Keratinocyte (primary cell): ENCODE measurements around the gene SFRP5. TPM values are rescaled to one million over a fixed set of nuclear protein-coding genes. Genes with fewer than 3 reads are reported as not detected.

Experiments used
- DNase-seq: peaks from one replicate; pipeline ENCODE4 v3.0.0-alpha.2; 2011; ENCODE audit warnings: low read depth, missing footprints, low spot score
- FAIRE-seq: peaks from 2 replicates; lab custom pipeline; 2011; peaks lifted over from hg19 to GRCh38; lab: Jason Lieb, UNC
- H2AFZ ChIP-seq: 2 replicates; pipeline ENCODE4 v1.6.0; 2012; ENCODE audit warnings: low read length, control low read depth, inconsistent platforms; ENCODE audit not compliant: control insufficient read depth
- H3K27ac ChIP-seq: 2 replicates; pipeline ENCODE4 v1.5.1; 2011; ENCODE audit warnings: low read length; ENCODE audit not compliant: control insufficient read depth, insufficient read depth
- H3K27me3 ChIP-seq: 3 replicates; pipeline ENCODE4 v1.6.0; 2011; ENCODE audit warnings: low read length; ENCODE audit not compliant: control insufficient read depth, insufficient read depth; ENCODE audit errors: extremely low read depth
- H3K36me3 ChIP-seq, 2 experiments: 2 replicates in 1 of 2; 3 replicates in 1 of 2; pipeline ENCODE4 v1.5.1; 2011; ENCODE audit warnings: low read length in 2 of 2, mild to moderate bottlenecking in 1 of 2; ENCODE audit not compliant: control insufficient read depth in 2 of 2, insufficient read depth in 2 of 2; ENCODE audit errors: extremely low read depth in 1 of 2
- H3K4me1 ChIP-seq: 3 replicates; pipeline ENCODE4 v1.5.1; 2011; ENCODE audit warnings: low read length; ENCODE audit not compliant: control insufficient read depth, insufficient read depth; ENCODE audit errors: extremely low read depth
- H3K4me2 ChIP-seq: 3 replicates; pipeline ENCODE4 v1.6.0; 2011; ENCODE audit warnings: low read depth, low read length; ENCODE audit not compliant: control insufficient read depth, insufficient read depth; ENCODE audit errors: extremely low read depth
- H3K4me3 ChIP-seq, 3 experiments: fragments of 200-600 bp in 1 of 3; sonication (generic) in 1 of 3; 2 replicates in 2 of 3; 3 replicates in 1 of 3; pipeline ENCODE4 v1.5.1; 2011 to 2016; ENCODE audit warnings: low read length in 3 of 3, mild to moderate bottlenecking in 3 of 3, control low read depth in 2 of 3, inconsistent platforms in 1 of 3, low read depth in 1 of 3, mixed read lengths in 1 of 3, mixed run types in 1 of 3, moderate library complexity in 1 of 3; ENCODE audit not compliant: control insufficient read depth in 2 of 3, insufficient read depth in 2 of 3; ENCODE audit errors: extremely low read depth in 1 of 3
- H3K79me2 ChIP-seq: 2 replicates; pipeline ENCODE4 v1.6.0; 2012; ENCODE audit warnings: low read length; ENCODE audit not compliant: control insufficient read depth, insufficient read depth
- H3K9ac ChIP-seq: 3 replicates; pipeline ENCODE4 v1.6.0; 2011; ENCODE audit warnings: low read length; ENCODE audit not compliant: control insufficient read depth, insufficient read depth; ENCODE audit errors: extremely low read depth
- H3K9me1 ChIP-seq: 3 replicates; pipeline ENCODE4 v1.6.0; 2011; ENCODE audit warnings: low read length; ENCODE audit not compliant: control insufficient read depth, insufficient read depth; ENCODE audit errors: extremely low read depth
- H3K9me3 ChIP-seq: 2 replicates; pipeline ENCODE4 v1.5.1; 2012; ENCODE audit warnings: low read depth, low read length; ENCODE audit not compliant: control insufficient read depth
- H4K20me1 ChIP-seq: 3 replicates; pipeline ENCODE4 v1.6.0; 2011; ENCODE audit warnings: low read length; ENCODE audit not compliant: control insufficient read depth, insufficient read depth; ENCODE audit errors: extremely low read depth
- CTCF ChIP-seq, 3 experiments: IDR thresholded peaks in 1 of 3; conservative IDR thresholded peaks in 1 of 3; optimal IDR thresholded peaks in 1 of 3; 2 replicates in 2 of 3; 3 replicates in 1 of 3; pipeline versions ENCODE3 to v1.5.1; 2011; ENCODE audit warnings: low read length in 3 of 3, mild to moderate bottlenecking in 3 of 3, moderate library complexity in 2 of 3, control low read depth in 1 of 3, inconsistent platforms in 1 of 3; ENCODE audit not compliant: insufficient read depth in 2 of 3; ENCODE audit errors: extremely low read depth in 1 of 3
- EZH2 ChIP-seq: IDR thresholded peaks from one replicate; pipeline ENCODE4 v1.6.1; 2012; ENCODE audit warnings: inconsistent platforms, mild to moderate bottlenecking, low read length, moderate library complexity
- dilution Hi-C: fragments of 300-500 bp; cut with MboI; formaldehyde crosslinking; loops from one replicate; pipeline ENCODE4 v1.7.0; 2020; ENCODE audit warnings: low sequenced_read_pairs; ENCODE audit not compliant: extremely low pct_ligation_motif_present
- polyA plus RNA-seq, 5 experiments: library from polyadenylated mRNA; depleted of rRNA in 3 of 5; stranded (reverse) in 3 of 5; stranded (forward) in 1 of 5; unstranded in 1 of 5; fragments of >200 nt; gene quantifications; 1 replicate in 1 of 5; 2 replicates in 3 of 5; 3 replicates in 1 of 5; pipeline versions ENCODE4 v1.2.1 to v1.2.3, GENCODE V29; 2011 to 2012; ENCODE audit warnings: missing spikeins in 2 of 5, low read depth in 1 of 5, low replicate concordance in 1 of 5

The SFRP5 gene
- polyA plus RNA-seq, 1 donor (not counting 4 experiments of a cell fraction or from before 2014, with no cell fraction given) = not detected

GRCh38 chr10:97748116-97748515, 23.7 kb downstream of the SFRP5 start:
- H2AFZ ChIP-seq = no peak overlapping the region
- no peaks in the 10 kb centered on the region for H3K4me1 ChIP-seq
- DNase-seq = no peak
- H3K36me3 ChIP-seq = peaks cover 45 to 46% of the 10 kb centered on the region in 2 experiments
- H3K4me2 ChIP-seq = no peak overlapping the region
- H3K4me3 ChIP-seq = no peak overlapping the region
- H3K9me3 ChIP-seq = no peaks in the 10 kb centered on the region
- no peaks in the 10 kb centered on the region for H3K9me1 ChIP-seq
- FAIRE-seq = no peak
- TF ChIP-seq CTCF (optimal IDR thresholded peaks at IDR 0.05 in 1 of 3, IDR thresholded peaks at IDR 0.05 in 1 of 3, conservative IDR thresholded peaks at IDR 0.05 in 1 of 3; ENCODE audit: extremely low read depth in 1 of 3, insufficient read depth in 2 of 3, low read length in 3 of 3) (no peak), EZH2 (no peak)
- H3K9ac ChIP-seq = no peak overlapping the region
- dilution Hi-C loops = no loop called here
- peaks cover 9% of the 10 kb centered on the region for H3K79me2 ChIP-seq
- H4K20me1 ChIP-seq = no peaks in the 10 kb centered on the region
- no peak overlapping the region for H3K27ac ChIP-seq
- no peaks in the 10 kb centered on the region for H3K27me3 ChIP-seq

GRCh38 chr10:97747573-97747972, 24.2 kb downstream of the SFRP5 start:
- Histone ChIP-seq H3K27ac (no peak overlapping the region), H3K36me3 (peaks cover 44 to 47% of the 10 kb centered on the region in 2 experiments), H3K9me1 (no peaks in the 10 kb centered on the region), H3K4me1 (no peaks in the 10 kb centered on the region), H3K4me2 (no peak overlapping the region), H3K9ac (no peak overlapping the region), H3K79me2 (peaks cover 10% of the 10 kb centered on the region), H2AFZ (no peak overlapping the region), H4K20me1 (no peaks in the 10 kb centered on the region), H3K4me3 (no peak overlapping the region), H3K27me3 (no peaks in the 10 kb centered on the region), H3K9me3 (no peaks in the 10 kb centered on the region)
- dilution Hi-C loops = no loop called here
- DNase-seq (no peak), FAIRE-seq (no peak)
- no peak for TF ChIP-seq EZH2
- TF ChIP-seq CTCF (optimal IDR thresholded peaks at IDR 0.05 in 1 of 3, IDR thresholded peaks at IDR 0.05 in 1 of 3, conservative IDR thresholded peaks at IDR 0.05 in 1 of 3; ENCODE audit: extremely low read depth in 1 of 3, insufficient read depth in 2 of 3, low read length in 3 of 3) = no peak
